Hepatocyte (in vitro differentiated cells): ENCODE measurements around the gene RPGR. TPM values are rescaled to one million over a fixed set of nuclear protein-coding genes. Genes with fewer than 3 reads are reported as not detected.

ENCODE experiments used
- DNase-seq: peaks from one replicate; pipeline ENCODE4 v3.0.0-alpha.2; 2016; ENCODE audit warnings: low spot score
- H2AFZ ChIP-seq: fragments of 200-600 bp; sonication (generic); 2 replicates; pipeline ENCODE4 v1.6.0; 2016; ENCODE audit warnings: antibody characterized with exemption, mild to moderate bottlenecking
- H3K27ac ChIP-seq: fragments of 200-600 bp; sonication (generic); 2 replicates; pipeline ENCODE4 v1.5.1; 2016; ENCODE audit warnings: mild to moderate bottlenecking
- H3K27me3 ChIP-seq: fragments of 200-600 bp; sonication (generic); 2 replicates; pipeline ENCODE4 v1.6.1; 2016
- H3K36me3 ChIP-seq: fragments of 200-600 bp; sonication (generic); replicated peaks from 2 replicates; pipeline ENCODE4 v1.5.1; 2016; ENCODE audit warnings: low read depth; ENCODE audit not compliant: insufficient read depth
- H3K4me1 ChIP-seq: fragments of 200-600 bp; sonication (generic); 2 replicates; pipeline ENCODE4 v1.5.1; 2016; ENCODE audit warnings: mild to moderate bottlenecking, moderate library complexity; ENCODE audit not compliant: insufficient read depth
- H3K4me2 ChIP-seq: fragments of 200-600 bp; sonication (generic); 2 replicates; pipeline ENCODE4 v1.6.0; 2016
- H3K4me3 ChIP-seq: fragments of 200-600 bp; sonication (generic); 2 replicates; pipeline ENCODE4 v1.5.1; 2016; ENCODE audit warnings: mild to moderate bottlenecking
- H3K79me2 ChIP-seq: fragments of 200-600 bp; sonication (generic); 2 replicates; pipeline ENCODE4 v1.6.0; 2017; ENCODE audit warnings: mild to moderate bottlenecking
- H3K9me2 ChIP-seq: fragments of 200-600 bp; sonication (generic); replicated peaks from 2 replicates; pipeline ENCODE4 v1.6.0; 2017; ENCODE audit warnings: mild to moderate bottlenecking; ENCODE audit not compliant: insufficient read depth
- H3K9me3 ChIP-seq: fragments of 200-600 bp; sonication (generic); 2 replicates; pipeline ENCODE4 v1.5.1; 2016; ENCODE audit warnings: low read depth, mild to moderate bottlenecking
- H4K20me1 ChIP-seq: fragments of 200-600 bp; sonication (generic); 2 replicates; pipeline ENCODE4 v1.6.0; 2016; ENCODE audit warnings: mild to moderate bottlenecking; ENCODE audit not compliant: insufficient read depth, poor library complexity, severe bottlenecking
- CTCF ChIP-seq: fragments of 200-600 bp; sonication (generic); IDR thresholded peaks from 2 replicates; pipeline ENCODE4 v1.5.1; 2016; ENCODE audit warnings: antibody characterized with exemption, mild to moderate bottlenecking; ENCODE audit not compliant: poor library complexity
- EZH2 ChIP-seq: fragments of 200-600 bp; sonication (generic); IDR thresholded peaks from 2 replicates; pipeline ENCODE4 v1.6.1; 2016; ENCODE audit warnings: antibody characterized with exemption, mild to moderate bottlenecking, borderline replicate concordance
- EZH2phosphoT487 ChIP-seq: fragments of 200-600 bp; sonication (generic); IDR thresholded peaks from one replicate; pipeline ENCODE4 v1.6.1; 2018; ENCODE audit warnings: antibody characterized with exemption, mild to moderate bottlenecking, low read depth, moderate library complexity; ENCODE audit not compliant: unreplicated experiment, severe bottlenecking
- WGBS: methylation state at CpG from one replicate; pipeline ENCODE4 v1.1.6; 2016; ENCODE audit warnings: low lambda C conversion rate; ENCODE audit errors: missing lambda C conversion rate; 5-methylcytosine and 5-hydroxymethylcytosine counted together
- polyA plus RNA-seq: library from polyadenylated mRNA; unstranded; fragments of >200 nt; fragmentation: Nextera tagmentation; extraction: Ambion mirVana; gene quantifications from 2 replicates; pipeline ENCODE4 v1.2.1, GENCODE V29; 2016
- total RNA-seq: library from RNA; depleted of rRNA; stranded (reverse); fragments of >200 nt; gene quantifications from 2 replicates; pipeline ENCODE4 v1.2.3, GENCODE V29; 2014

Gene RPGR
- total and polyA plus RNA-seq, 2 experiments from 2014 or later: 7.2 to 15.9 TPM

- DNase-seq: no peak
- H3K27me3 ChIP-seq: no peaks in the 10 kb centered on the region
- H3K4me3 ChIP-seq: no peak overlapping the region
- no peaks in the 10 kb centered on the region for H4K20me1 ChIP-seq
- H2AFZ ChIP-seq: no peak overlapping the region
- no peaks in the 10 kb centered on the region for H3K9me3 ChIP-seq
- no peaks in the 10 kb centered on the region for H3K9me2 ChIP-seq
- WGBS: 43% methylated on average over 2 of the region's 2 CpGs
- H3K27ac ChIP-seq: peak overlapping the region; percentile 8
- H3K36me3 ChIP-seq: no peaks in the 10 kb centered on the region
- H3K4me2 ChIP-seq: no peak overlapping the region
- H3K79me2 ChIP-seq: no peaks in the 10 kb centered on the region
- TF ChIP-seq CTCF: no peak
- H3K4me1 ChIP-seq: peaks cover 8% of the 10 kb centered on the region
Measured at GRCh38 chrX:38277802-38278201, 49.5 kb downstream of the RPGR start.

- peaks cover 8% of the 10 kb centered on the region for H3K4me1 ChIP-seq
- no peak for TF ChIP-seq CTCF
- no peak for TF ChIP-seq EZH2
- TF ChIP-seq EZH2phosphoT487: no peak
- H3K4me2 ChIP-seq: no peak overlapping the region
- no peaks in the 10 kb centered on the region for H3K27me3 ChIP-seq
- H3K79me2 ChIP-seq: no peaks in the 10 kb centered on the region
- H2AFZ ChIP-seq: no peak overlapping the region
- no peak overlapping the region for H3K27ac ChIP-seq
- H3K36me3 ChIP-seq: no peaks in the 10 kb centered on the region
- 27% methylated on average over 2 of the region's 2 CpGs for WGBS
- DNase-seq: no peak
- H4K20me1 ChIP-seq: no peaks in the 10 kb centered on the region
- no peaks in the 10 kb centered on the region for H3K9me3 ChIP-seq
- H3K4me3 ChIP-seq: no peak overlapping the region
- H3K9me2 ChIP-seq: no peaks in the 10 kb centered on the region
Measured at GRCh38 chrX:38277136-38277535, 50.2 kb downstream of the RPGR start.

GRCh38 chrX:38276089-38276488 lies 51.2 kb downstream of the RPGR start:
- Histone ChIP-seq H3K4me1 (peaks cover 8% of the 10 kb centered on the region), H3K36me3 (no peaks in the 10 kb centered on the region), H3K9me3 (no peaks in the 10 kb centered on the region), H3K9me2 (no peaks in the 10 kb centered on the region), H3K4me2 (no peak overlapping the region), H2AFZ (no peak overlapping the region), H3K4me3 (no peak overlapping the region), H3K27me3 (no peaks in the 10 kb centered on the region), H3K79me2 (no peaks in the 10 kb centered on the region), H4K20me1 (no peaks in the 10 kb centered on the region), H3K27ac (peak overlapping the region; percentile 45)
- TF ChIP-seq EZH2phosphoT487 (no peak), EZH2 (no peak), CTCF (no peak)
- 87% methylated on average over 2 of the region's 2 CpGs for WGBS
- no peak for DNase-seq

GRCh38 chrX:38275615-38276014 lies 51.7 kb downstream of the RPGR start:
- Histone ChIP-seq H3K9me3 (no peaks in the 10 kb centered on the region), H3K9me2 (no peaks in the 10 kb centered on the region), H3K4me3 (no peak overlapping the region), H3K27ac (peak overlapping the region; percentile 48), H2AFZ (no peak overlapping the region), H3K4me2 (no peak overlapping the region), H3K27me3 (no peaks in the 10 kb centered on the region), H3K36me3 (no peaks in the 10 kb centered on the region), H4K20me1 (no peaks in the 10 kb centered on the region), H3K4me1 (peaks cover 8% of the 10 kb centered on the region), H3K79me2 (no peaks in the 10 kb centered on the region)
- TF ChIP-seq EZH2: no peak
- TF ChIP-seq CTCF: no peak
- TF ChIP-seq EZH2phosphoT487: no peak
- 46% methylated on average over 2 of the region's 2 CpGs for WGBS
- DNase-seq: peak; percentile 7
